HG02759 (cell line): ENCODE measurements around the gene DPP4.

Source experiments
- ATAC-seq: cut with Tn5 transposase; IDR thresholded peaks from one replicate; pipeline ENCODE4 v1.9.1; 2021; ENCODE audit warnings: mild to moderate bottlenecking, moderate library complexity; ENCODE audit not compliant: unreplicated experiment

DPP4 gene

DNA sequence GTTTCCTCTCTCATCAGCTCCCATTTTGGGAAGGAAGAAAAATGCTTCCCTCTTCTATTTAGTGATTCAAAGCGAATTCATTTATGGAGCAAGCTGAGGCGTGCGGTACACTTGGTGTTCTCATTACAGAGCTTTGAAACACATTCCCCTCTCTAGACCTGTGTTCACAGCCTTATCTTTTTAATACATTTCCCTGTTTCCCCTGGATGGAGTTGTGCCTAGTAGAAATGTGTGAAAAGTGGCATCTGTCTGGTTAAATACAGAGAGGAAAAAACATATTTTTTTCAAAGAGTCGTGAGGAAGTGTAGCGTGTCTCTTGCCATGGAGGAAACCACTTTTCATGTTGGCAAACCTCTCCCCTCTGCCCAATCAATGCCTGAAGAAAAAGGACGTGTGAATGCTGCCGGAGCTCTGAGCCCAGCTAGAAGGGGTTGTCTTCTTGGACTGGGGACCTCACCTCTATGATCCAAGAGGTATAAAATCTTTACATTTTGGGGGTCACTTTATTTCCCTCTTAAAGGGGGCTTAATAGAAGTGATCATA, 52.4 kb downstream of the DPP4 start:
- no peak for ATAC-seq

DNA sequence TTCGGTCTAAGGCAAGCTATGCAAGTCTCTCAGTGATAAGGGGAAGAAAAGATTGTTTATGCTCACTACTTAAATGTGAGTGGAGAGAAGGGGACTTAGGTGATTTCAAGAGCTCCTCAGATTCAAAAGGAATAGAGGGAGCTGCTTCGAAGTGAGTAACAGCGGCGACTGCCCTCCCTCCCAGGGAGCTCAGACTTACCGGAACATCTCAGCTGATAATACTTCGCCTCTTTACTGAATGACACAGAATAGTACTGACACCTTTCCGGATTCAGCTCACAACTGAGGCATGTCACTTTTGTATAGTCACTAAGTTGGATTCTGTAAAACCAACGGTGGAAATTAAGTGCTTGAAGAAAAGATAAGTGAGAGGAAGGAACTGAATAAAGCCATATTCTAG, 55.5 kb downstream of the DPP4 start:
- no peak for ATAC-seq

DNA sequence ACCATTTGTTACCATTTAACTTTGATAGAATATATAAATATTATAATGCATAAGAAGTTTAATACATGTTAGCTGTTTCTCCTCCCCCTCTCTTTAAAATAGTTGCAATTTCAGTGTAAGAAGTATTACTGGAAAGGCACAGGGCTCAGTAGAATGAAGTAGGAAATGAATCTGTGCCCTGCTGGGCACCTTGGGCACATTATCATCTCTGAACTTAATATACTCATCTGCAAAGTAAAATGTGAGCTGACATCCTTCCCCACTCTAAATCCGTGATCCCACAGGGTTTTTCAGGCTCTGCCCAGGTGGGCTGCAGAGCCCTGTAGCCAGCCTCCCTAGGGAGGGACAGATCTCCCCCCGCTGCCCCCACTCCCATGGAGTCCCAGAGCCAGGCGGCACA, 56.8 kb downstream of the DPP4 start:
- ATAC-seq, result no peak

DNA sequence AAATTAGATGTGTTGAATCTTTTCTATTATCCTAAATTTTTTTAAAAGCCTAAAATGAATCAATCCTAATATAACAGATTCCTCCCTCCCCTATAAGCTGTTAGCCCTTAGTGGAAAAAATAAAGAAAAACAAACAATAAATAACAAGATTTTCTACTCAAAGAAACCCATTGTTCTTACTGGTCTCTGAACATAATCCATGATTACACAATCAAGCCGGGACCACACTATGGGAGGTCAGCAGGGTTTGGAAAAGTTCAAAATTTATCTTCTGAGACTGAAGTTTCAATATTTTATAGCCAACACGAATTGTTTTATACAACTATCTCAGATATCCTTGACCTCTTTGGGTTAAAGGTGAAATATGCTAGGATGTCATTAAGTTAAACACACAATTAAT, 57.9 kb downstream of the DPP4 start:
- no peak for ATAC-seq

DNA sequence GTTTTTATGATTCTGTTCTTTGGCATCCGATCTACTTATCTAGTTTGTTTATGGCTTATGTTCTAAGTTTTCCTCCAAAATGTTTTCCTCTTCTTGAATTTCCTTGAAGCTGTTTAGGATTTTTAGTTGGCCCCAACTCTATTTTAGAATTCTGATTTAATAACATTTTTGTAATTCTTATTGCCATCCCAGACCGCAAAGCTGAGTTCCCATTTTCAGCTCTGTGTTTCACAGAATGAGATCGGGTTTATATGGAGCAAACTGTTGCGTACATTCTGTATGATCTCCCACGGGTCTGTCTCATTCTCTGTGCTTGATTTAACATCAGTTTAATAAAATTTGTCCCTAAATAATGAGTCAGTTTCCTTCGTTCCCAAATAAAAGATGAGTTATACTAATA, 59.3 kb downstream of the DPP4 start:
- ATAC-seq, result no peak

DNA sequence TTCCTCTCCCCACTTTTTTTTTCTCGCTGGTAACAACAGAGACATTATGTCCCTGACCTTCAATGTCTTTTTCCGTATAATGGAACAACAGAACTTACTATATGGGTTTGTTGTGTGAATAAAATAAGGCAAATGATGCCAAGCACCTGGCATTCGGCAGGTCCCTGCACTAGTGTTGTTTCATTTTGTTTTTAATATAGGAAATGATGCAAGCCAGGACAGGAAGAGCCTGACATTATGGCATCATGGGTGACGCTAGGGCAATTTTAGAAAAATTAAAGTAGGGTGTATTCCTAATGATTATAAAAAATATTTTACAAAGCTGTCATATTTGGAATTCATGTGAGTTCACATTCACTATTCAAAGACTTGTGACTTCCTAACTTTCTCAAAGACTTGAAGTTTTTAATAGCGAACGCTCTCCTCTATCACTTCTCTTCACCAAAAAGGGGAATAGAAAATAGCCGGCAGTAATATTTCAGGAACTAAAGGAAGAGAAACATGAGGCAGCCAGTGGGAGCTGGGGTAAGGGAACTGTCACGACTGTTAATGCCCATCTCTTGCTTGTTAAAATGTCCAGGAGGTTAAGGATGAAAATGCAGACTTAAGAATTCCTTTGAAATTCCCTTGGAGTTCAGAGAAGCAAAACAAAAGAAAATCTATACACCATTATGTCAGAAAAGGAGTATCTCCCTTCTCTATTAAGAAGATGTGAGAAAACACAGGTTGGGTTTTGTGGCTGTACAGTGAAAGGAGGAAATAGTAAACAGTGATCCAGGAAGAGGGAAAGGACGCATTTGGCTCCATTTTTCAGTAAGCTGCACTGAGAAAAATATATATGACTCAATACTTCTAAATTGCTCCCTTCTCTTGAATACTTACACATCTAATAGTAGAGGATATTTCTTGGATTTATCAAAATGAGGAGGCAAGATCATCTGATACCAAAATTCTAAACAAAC, 60.2 kb downstream of the DPP4 start:
- ATAC-seq, result no peak

DNA sequence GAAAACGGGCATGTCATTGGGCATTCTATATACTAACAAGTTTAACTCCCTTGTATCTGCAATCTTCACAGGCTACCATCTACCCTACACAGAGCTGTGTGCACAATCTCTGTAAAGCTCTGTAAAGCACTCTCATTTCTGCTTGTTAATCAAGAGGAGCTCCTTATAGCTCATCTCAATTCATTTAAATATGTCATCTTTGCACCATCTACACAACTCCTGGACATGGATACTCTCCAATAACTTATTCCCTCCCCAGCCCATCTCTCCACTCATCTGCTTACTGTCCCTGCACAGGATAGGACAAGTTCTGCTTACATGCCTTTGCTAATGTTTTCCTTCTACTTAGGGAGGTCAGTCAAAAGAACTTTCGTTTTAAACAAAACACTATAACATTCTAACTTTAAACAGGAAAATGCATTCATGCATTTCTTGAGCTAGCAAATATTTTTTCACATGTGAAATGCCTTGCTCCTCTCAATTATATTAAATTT, 61.4 kb downstream of the DPP4 start:
- no peak for ATAC-seq

DNA sequence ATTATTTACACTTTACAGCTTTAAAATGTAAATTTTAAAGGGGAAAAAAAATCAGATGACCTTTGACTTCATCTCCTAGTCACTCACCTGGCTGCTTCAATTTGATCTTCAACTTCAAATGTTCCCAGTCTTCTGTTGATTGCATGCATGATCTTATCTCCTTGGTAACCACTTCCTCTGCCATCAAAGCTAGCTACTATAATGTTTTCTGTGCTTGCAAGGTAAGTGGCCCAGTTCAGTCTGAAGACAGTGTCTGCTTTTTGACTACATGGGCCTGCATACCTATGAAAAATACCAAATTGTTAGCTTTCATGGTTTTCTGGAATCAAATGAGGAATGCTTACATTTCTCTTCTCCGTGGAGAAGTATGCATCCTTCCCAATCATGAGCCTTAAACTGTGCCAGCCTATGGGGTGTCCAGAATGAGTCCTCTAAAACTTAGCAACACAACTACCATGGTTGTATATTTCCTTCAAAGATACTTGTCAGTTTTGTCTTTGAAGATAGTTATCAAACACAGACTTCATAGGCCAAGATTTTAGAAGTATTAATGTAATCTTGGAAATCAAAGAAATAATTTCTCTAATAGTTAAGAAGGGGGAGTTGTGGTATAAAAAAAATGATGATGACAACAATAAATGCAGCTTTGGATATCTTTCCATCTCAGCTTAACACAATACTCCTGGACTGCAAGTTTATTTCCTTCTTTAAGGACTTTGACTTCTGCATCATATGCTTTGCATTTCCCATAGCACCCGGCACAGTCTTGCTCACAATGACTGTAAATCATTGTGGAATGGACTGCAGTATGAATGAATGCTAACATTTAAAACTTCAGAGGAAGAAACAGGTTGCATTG, 62.1 kb downstream of the DPP4 start:
- ATAC-seq, result no peak

DNA sequence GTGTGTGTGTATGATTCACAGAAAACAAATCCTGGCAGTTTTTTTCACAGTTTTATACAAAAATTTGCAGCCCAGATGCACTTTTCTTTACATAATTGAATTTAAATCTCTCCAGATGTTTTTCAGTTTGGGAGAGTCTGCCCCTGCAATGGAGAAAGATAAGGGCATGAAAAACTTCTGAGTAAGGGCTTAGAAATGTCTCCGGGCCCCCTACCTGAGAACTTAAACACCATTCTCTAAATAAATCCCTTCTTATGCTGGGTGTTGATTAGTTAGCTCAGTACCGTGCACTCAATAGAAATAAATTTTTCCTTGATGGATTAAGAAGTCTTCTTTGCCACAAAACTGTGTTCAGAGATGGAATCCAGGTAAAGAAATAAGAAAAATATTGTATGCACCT, 64.5 kb downstream of the DPP4 start:
- ATAC-seq, result no peak

DNA sequence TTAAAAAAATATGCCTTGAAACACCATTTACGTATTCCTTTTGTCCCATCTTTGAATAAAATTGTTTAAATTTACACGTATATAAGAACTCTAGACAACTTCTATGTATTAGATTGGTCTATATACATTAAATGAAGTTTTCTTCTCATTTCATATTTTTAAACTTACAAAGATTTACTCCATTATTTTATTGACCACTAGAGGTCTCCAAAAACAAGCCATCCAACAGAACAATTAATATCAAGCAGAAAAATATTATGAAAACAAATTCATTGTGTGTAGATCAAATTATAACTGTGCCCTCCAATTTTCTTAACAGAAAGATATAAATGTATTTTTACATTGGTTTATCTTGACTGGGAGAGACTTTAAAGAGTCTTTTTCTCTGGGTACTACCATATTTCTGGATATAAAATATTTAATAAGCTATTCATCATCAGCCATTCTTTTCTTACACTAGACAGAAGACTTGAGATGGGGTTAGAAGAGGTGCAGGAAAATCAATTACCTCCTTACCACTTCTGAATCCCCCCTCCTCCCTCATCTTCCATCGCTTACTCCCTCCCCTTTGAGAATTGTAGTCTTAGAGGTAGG, 66.5 kb downstream of the DPP4 start:
- peak; percentile 45 for ATAC-seq

DNA sequence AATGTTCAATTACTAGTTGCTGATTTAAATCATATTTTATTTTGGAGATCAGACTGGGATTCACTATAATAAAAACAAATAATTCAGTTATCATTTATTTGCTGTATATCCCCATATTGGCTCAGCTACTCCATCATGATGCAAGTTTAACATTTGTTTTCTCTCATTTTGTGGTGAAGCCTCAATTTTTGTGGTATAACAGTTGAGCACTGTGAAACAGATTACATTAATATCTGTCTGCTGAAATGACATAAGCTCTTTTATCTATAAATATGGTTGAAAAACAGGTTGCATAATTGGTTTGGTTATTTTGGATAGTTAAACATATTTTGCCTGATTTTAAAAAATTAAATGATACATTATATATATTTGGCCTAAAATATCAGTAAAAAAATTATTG, 67.7 kb downstream of the DPP4 start:
- ATAC-seq, result no peak

DNA sequence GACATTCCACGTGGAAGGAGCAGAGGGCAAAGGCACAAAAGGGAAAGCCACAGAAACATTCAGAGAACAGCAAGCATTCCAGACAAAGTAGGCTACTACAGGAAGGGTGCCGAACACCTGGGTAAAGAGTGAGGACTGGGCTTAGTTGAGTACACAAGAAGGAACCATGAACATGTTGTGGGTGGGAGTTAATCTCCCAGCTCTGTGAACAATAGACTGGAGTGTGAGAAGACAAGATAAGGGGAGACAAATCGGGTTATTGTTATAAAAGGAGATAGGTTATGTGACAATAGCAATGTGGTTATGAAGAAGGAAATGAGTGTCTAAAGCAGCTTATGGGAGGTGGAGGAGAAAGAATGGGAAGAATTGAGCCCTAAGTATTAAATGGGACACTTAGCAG, 70.0 kb downstream of the DPP4 start:
- ATAC-seq, result no peak

DNA sequence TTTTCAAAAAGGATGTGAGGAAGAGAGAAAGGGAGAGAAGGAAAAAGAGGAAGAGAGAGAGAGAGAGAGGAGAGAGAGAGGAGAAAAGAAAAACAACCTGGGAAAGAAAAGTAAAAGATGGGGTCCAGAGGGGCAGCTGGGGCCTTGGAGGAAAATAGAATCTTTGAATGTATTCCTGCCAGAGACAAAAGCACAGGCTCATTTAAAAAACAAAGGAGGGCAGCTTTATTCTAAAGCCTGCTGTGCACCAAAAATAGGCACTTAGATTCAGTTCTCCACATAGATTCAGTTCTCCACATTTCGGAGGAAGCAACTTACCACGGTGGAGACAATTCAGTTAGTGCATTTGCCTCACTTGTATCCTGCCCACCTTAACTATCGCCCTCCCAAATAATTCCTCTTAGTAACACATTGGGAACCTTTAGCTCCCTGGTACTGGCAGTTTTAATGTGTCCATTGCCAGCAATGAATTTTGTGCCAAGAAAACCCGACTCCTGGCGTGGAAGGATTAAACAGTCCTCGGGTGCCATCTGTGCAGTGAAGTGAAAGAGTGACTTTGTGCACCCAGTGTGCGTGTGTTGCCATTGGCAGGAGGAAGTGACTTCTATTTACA, 71.3 kb downstream of the DPP4 start:
- no peak for ATAC-seq

DNA sequence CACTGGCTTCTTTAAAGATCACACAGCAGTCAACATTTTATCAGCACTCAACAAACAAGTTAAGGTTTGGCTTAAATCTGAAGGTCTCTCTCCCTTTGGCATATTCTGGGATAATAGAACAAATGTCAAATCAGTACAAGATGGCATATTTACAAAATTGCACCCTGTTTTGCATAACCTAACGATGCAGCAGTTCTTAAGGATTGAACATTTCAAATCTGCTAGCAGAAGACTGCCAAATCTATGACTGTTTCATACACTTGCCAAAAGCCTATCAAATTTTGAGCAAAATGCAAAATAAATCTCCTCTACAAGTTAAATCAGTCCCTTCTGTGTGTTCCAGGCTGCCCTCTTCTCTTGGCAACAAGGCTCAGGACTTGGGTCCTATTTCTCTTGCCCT, 73.6 kb downstream of the DPP4 start:
- ATAC-seq, result no peak

DNA sequence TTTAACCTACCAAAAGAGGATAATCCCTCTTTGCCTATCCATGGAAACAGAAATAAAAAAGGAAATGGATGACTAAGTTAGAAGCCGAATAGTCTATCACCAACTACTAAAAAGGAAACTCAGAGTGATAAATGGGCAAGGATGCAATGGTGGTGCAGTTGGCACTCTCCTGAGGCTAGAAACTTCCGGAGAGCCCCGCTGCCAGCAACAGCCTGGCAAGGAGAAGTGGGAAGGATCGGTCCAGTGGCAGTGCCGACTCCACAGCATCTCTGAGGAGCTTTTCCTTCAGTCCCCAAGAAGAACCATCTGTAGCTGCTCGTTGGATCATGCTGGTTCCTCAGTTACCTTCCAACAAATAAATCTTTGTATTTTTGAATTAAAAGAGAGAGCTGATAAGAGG, 74.7 kb downstream of the DPP4 start:
- no peak for ATAC-seq

DNA sequence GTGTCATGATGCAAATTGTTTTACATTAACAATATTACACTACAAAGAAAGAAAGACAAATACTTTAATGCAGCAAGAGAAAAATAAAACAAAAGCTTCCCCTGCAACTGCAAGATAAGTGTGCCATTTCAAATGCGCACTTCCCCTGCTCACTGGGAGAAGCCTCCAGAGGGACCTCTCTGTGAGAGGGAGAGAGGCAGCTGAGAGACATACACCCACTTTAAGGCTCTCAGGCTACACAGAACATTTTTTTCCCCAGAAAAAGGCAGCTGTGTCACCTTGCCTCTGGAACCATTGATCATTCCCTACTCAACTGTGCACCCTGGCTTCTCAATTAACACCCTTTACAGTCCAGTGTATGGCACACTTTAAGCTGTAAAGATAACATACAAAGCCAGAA, 75.2 kb downstream of the DPP4 start:
- ATAC-seq, result no peak

DNA sequence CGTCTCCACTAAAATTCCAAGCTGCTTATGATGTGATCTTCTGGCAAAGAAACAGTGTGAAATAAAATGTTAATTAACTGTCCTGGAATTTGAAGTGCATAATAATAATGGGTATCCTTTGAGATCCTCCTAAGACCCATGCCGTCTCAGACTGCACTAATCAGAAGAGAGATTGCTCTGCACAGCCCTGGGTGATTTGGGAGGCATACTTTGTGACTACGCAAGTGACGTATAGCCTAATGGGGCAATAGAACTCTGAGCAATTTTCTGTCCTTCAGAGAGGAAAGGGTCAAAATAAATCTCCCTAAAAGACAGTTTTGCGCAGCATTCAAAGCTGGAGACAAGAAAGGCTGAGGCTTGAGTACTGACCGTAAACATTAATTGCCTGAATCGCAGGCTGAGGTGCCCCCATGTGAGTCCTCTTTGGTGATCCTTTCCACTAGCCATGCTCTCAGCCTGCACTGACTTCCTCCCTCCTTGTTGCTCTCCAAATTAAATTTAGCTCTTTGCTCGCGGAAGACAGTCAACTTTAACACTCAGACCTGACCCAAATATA, 76.0 kb downstream of the DPP4 start:
- ATAC-seq, result no peak

DNA sequence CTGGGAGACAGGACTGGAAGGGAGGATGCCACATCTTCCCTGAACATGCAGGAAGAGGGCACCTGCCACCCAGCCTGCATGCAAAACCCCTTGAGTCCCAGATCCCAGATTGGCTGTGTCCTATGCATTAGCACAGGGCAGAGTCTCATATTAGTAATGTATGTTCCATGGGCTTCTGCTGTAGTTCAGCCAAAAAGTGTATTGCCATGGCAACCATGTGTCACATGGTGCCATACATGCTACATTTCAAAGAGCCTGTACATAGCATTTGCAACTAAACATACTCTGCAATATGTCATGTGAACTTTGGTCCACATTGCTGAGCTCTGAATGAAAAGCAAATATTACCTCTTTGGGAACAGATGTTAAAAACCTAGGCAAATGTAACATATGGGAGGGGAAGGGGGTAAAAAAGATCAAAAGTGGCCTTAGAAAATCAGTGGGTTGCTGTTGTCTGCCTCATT, 78.4 kb downstream of the DPP4 start:
- ATAC-seq, result no peak

DNA sequence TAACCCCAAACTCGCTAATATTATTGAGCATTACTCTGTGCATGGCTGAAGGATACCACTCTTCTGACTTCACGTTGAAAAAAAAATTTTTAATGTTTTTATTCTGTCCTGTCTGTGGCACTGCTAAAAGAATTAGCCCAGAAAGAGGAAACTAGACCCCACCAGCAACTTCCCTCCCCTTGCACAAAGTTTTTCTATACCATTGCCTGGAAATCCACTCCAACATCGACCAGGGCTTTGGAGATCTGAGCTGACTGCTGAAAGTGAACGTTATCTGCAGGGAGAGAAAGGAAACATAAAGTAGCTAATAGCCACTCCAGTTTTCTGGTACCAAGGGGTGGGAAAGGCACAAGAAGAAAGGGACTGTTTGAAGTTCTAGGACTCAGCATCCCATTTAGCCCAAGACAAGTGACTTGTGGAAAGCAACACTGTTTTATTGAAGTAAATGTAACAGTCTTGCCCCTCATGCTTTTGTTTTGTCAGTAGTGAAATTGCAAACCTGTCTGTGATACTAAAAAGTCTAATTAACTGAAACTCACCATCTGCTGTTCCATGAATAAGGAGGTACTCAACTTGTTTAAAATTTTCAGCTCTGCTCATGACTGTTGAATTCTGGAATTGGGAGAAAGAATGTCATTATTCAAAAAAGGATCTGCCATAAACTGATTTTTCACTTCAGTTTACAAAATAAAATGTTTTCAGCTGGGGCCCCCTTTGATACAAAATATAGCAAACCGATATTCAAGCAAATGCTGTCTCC, 79.1 kb downstream of the DPP4 start:
- no peak for ATAC-seq

DNA sequence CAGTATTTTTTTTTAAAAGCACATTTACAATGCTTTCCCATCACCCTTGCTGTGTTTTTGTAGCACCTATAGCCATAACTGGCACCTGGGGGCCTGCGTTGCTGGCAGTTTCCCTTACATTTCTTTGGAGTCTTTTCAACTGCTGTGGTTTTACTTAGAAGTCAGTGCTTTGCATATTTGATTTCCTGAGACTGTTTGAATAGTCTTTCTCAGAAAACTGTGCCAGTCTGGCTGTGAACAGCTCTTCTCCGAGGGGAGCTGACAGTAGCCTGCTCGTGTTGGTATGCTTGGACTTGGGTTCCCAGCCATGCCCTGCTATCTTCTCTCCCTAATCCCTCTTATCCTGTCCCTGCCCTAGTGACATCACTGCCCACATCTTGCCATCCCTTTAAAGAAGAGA, 81.5 kb downstream of the DPP4 start:
- ATAC-seq, result peak; percentile 71
